Cardiac fibroblast (primary cell): ENCODE data around the gene SEL1L2.

Source experiments
- DNase-seq, 2 donors: peaks; one replicate each; pipeline versions ENCODE4 v3.0.0 to v3.0.0-alpha.2; 2010; ENCODE audit warnings: low read depth in 2 of 2
- H3K4me3 ChIP-seq, 2 donors: replicated peaks in 1 of 2; 1 replicate in 1 of 2; 2 replicates in 1 of 2; pipeline ENCODE4 v1.5.1; 2011; ENCODE audit warnings: low read depth in 2 of 2, low read length in 2 of 2, mild to moderate bottlenecking in 2 of 2, moderate library complexity in 1 of 2
- TF ChIP-seq, protein P1 (sequence below): IDR thresholded peaks from one replicate; pipeline ENCODE4 v1.5.1; 2011; ENCODE audit warnings: low read depth, mild to moderate bottlenecking, low read length, inconsistent platforms

SEL1L2 gene

DNA sequence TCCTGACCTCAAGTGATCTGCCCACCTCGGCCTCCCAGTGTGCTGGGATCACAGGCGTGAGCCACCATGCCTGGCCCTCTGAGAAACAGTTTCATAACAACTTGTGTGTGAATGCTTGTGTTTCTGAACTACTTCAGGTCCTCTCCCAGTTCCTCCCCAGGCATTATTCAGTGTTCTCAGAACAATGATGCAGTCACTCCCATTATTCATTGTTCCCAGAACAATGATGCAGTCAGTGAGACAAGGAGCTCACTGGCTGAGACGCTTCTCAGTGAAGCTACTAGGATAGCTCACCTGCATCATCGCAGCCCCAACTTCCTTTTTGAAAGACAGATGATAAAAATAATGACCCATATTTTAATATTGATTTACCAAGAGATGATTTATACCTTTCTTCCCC, 134.1 kb downstream of the SEL1L2 start:
- TF ChIP-seq, protein P1, sequence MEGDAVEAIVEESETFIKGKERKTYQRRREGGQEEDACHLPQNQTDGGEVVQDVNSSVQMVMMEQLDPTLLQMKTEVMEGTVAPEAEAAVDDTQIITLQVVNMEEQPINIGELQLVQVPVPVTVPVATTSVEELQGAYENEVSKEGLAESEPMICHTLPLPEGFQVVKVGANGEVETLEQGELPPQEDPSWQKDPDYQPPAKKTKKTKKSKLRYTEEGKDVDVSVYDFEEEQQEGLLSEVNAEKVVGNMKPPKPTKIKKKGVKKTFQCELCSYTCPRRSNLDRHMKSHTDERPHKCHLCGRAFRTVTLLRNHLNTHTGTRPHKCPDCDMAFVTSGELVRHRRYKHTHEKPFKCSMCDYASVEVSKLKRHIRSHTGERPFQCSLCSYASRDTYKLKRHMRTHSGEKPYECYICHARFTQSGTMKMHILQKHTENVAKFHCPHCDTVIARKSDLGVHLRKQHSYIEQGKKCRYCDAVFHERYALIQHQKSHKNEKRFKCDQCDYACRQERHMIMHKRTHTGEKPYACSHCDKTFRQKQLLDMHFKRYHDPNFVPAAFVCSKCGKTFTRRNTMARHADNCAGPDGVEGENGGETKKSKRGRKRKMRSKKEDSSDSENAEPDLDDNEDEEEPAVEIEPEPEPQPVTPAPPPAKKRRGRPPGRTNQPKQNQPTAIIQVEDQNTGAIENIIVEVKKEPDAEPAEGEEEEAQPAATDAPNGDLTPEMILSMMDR, result no peak
- peak in 1 of 2 donors; percentile 5 for DNase-seq
- H3K4me3 ChIP-seq, result no peak overlapping the region

DNA sequence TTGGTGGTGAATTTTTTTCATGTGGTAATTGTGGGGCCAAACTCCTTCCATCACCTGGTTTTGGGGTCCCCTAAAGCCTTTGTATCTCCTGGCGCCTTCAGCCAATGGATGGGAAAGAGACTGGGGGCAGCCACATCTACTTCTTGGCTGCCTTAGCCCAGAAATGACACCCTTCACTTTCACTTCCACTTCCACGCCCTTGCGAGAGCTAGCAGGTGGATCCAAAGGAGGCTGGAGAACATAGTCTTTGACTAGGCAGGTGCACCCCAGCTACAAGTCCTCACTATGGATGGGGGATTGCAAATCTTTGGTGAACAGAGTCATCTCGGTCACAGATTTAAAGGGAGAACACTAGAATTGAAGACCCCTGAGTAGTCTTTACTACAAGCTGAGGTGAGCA, 134.8 kb downstream of the SEL1L2 start:
- TF ChIP-seq, protein P1, result no peak
- H3K4me3 ChIP-seq, result no peak overlapping the region
- no peak for DNase-seq

DNA sequence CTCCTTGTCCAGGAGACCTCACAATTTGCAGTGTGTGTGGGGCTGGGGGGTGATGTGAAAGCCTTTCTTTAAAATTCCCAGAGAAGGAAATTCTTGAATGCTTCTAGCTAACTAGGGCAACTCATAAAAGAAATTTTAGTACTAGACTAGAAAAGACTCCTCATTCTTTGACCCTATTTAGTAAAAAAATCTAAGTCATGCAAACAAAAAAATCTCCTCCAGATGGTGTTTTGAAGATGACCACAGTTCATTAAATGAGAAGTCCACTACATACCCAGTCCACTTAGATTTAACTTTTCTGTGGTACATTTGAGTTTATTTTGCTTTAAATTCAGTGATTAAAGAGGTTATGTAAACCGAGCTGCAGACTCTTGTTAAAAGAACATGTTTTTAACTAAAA, 138.1 kb downstream of the SEL1L2 start:
- TF ChIP-seq, protein P1, result no peak
- DNase-seq, result no peak
- H3K4me3 ChIP-seq, result no peak overlapping the region

DNA sequence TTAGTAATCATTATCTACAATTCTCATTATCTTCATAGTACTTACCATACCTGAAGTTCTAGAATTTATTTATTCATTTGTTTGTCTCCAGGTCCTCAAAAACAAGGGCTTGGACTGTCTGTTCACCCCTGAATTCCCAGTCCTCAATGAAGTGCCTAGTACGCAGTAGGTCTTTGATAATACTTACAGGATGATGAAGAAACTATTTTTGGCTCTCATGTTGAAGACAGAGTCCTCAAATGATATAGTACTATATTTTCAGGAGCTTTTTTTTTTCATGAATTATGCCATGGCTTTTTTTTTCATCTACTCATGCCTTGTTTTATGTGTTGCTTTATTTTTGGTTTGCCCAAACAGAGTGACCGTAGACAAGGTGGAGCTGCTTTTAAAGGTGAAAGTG, 139.1 kb downstream of the SEL1L2 start:
- no peak overlapping the region for H3K4me3 ChIP-seq
- TF ChIP-seq, protein P1, result no peak
- no peak for DNase-seq

DNA sequence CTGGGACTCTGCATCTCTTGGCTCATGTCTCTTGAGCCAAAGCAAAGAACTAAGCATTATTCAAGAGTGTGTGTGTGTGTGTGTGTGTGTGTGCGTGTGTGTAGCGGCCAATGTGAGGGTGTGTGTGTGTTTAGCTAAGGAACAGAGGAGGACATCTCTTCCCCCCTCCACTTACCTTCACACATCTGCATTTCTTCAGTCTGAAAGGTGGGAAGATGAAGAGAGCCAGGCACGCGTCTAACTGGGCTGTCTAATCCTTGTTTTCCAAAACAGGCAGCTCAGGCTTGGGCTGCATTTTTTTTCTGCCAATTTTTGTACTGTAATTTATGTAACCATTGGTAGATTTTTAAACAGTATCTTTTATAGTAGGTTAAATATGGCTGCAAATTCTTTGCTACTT, 146.1 kb downstream of the SEL1L2 start:
- H3K4me3 ChIP-seq, result no peak overlapping the region
- TF ChIP-seq, protein P1, result no peak
- no peak for DNase-seq

DNA sequence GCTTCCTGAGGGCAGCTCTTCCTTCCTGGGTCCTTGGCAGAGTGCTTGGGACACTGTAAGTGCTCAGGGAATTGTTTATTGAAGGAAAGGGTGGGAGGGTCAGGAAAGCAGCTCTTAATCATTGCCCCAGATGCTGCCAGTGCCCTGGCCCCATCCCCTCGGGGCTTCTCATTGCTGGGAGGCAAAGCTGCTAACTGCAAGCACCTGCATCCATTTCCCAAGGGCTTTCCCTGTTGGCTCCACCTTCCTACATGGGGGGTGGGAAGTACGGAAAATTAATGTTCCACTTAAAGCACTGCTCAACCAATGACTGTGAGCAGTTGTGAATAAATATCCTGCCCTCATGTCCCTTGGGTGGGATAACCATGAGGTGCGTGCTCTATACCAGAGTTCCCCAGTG, 149.2 kb downstream of the SEL1L2 start:
- no peak for DNase-seq
- TF ChIP-seq, protein P1, result no peak

DNA sequence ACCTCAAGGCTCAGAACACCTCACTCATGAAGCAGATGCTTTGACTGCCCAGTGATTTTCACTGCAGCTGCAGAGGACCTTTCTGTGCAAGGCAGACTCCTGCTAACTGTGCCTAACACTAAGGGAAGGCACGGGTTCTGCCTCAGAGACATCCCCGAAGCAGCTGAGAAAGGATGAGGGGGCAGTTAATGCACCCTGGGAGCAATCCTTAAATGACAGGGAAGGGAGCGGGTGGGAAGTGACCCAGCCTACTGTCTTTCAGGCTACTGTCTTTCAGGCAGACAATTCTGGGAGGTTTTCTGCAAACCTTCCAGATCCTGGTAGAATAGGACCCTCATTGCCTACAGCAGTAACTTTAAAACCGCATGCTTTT, 150.3 kb downstream of the SEL1L2 start:
- TF ChIP-seq, protein P1, result no peak
- H3K4me3 ChIP-seq, result no peak overlapping the region
- DNase-seq, result no peak

More for the DNA sequence above, 149.2 kb downstream of the SEL1L2 start:
- no peak overlapping the region for H3K4me3 ChIP-seq
